H1 (cell line): ENCODE results near the gene NMUR1.

Source experiments
- EZH2 ChIP-seq: fragments of 200-600 bp; sonication (generic); IDR thresholded peaks from 2 replicates; pipeline ENCODE4 v1.7.1; 2012; ENCODE audit warnings: low read depth, mild to moderate bottlenecking, moderate library complexity, low read length, inconsistent platforms; ENCODE audit not compliant: severe bottlenecking
- JUND ChIP-seq: IDR thresholded peaks from 2 replicates; pipeline ENCODE4 v1.6.1; 2011; ENCODE audit warnings: mild to moderate bottlenecking, improper control_type of control experiment, low read length
- POLR2A ChIP-seq, 2 experiments: IDR thresholded peaks; 1 replicate in 1 of 2; 2 replicates in 1 of 2; pipeline ENCODE4 v1.6.1; 2011; ENCODE audit warnings: low read depth in 2 of 2, low read length in 2 of 2, mild to moderate bottlenecking in 2 of 2; ENCODE audit errors: control extremely low read depth in 1 of 2
- POLR2AphosphoS5 ChIP-seq: IDR thresholded peaks from 2 replicates; pipeline ENCODE4 v1.6.1; 2011; ENCODE audit warnings: low read depth, low read length

DNA sequence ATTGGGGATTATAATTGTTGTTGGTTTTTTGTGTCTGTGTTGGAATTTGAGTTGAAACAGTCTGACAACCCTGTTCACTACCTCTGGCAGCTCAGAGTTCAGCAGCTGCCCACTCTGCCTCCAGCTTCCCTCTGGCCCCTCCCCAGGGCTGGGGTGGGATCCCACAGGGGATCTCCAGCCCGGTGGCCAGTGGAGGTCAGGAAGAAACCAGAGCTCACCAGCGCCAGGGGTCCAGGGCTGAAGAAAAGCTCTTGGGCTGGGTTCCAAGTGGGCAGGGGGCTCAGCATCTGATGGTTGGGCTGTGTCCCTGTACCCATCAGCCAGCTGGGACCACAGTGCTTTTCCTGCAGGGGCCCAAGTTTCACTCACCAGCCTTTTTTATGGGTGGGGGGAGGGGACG lies 49.5 kb downstream of the NMUR1 start:
- TF ChIP-seq POLR2AphosphoS5 (no peak), JUND (no peak), POLR2A (IDR thresholded peaks at IDR 0.05; ENCODE audit: control extremely low read depth in 1 of 2, low read depth in 2 of 2, low read length in 2 of 2) (no peak), EZH2 (no peak)
